SK-N-MC (cell line): ENCODE measurements around the gene PIK3R2.

Source experiments
- EZH2 ChIP-seq: fragments of 200-600 bp; sonication (generic); IDR thresholded peaks from one replicate; pipeline ENCODE4 v1.6.1; 2017; ENCODE audit warnings: antibody characterized with exemption
- FOXP2 ChIP-seq: optimal IDR thresholded peaks from 2 replicates; pipeline ENCODE3; 2011; ENCODE audit warnings: mild to moderate bottlenecking, moderate library complexity; ENCODE audit not compliant: insufficient read depth; ENCODE audit errors: extremely low read length, control extremely low read depth
- POLR2AphosphoS5 ChIP-seq: IDR thresholded peaks from 2 replicates; pipeline ENCODE4 v1.6.1; 2012; ENCODE audit warnings: mild to moderate bottlenecking, low read depth, low read length, borderline replicate concordance

GRCh38 chr19:18172331-18173053 is 19.5 kb downstream of the PIK3R2 start:
- TF ChIP-seq POLR2AphosphoS5: no peak
- no peak for TF ChIP-seq FOXP2
- TF ChIP-seq EZH2: no peak
